ENCODE measurements around the gene FAM200C. TPM values are rescaled to one million over a fixed set of nuclear protein-coding genes. Genes with fewer than 3 reads are reported as not detected.

Gene FAM200C
- total and polyA plus RNA-seq, 2 of the 8 experiments (the other 6 are each of a cell fraction or from before 2014, with no cell fraction given), result 2.6 to 7.3 TPM

DNA sequence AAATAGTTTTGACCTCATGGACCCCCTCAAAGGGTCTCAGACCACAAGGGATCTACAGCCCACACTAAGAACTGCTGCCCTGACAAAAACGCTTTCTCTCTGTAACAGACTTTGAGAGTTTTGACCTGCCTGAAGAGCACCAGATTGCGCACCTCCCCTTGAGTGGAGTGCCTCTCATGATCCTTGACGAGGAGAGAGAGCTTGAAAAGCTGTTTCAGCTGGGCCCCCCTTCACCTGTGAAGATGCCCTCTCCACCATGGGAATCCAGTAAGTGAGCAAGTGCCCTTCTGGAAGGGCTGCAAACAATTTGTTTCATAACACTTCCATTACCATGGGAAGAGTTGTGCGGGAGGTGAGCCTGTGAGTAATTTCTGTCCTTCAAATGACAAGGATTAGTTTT is 27.8 kb upstream of the FAM200C start (continued):
- TF ChIP-seq CHD1 (IDR thresholded peaks at IDR 0.05; ENCODE audit: low read depth, low read length) (no peak), MAFK (IDR thresholded peaks at IDR 0.05; ENCODE audit: low read depth, low read length) (no peak)
- TF ChIP-seq, protein P1, sequence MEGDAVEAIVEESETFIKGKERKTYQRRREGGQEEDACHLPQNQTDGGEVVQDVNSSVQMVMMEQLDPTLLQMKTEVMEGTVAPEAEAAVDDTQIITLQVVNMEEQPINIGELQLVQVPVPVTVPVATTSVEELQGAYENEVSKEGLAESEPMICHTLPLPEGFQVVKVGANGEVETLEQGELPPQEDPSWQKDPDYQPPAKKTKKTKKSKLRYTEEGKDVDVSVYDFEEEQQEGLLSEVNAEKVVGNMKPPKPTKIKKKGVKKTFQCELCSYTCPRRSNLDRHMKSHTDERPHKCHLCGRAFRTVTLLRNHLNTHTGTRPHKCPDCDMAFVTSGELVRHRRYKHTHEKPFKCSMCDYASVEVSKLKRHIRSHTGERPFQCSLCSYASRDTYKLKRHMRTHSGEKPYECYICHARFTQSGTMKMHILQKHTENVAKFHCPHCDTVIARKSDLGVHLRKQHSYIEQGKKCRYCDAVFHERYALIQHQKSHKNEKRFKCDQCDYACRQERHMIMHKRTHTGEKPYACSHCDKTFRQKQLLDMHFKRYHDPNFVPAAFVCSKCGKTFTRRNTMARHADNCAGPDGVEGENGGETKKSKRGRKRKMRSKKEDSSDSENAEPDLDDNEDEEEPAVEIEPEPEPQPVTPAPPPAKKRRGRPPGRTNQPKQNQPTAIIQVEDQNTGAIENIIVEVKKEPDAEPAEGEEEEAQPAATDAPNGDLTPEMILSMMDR (IDR thresholded peaks at IDR 0.05; ENCODE audit: control extremely low read depth in 1 of 3, insufficient read depth in 1 of 3, low read depth in 1 of 3, low read length in 3 of 3), result no peak

Measured in H1 (cell line).